Activated T-cell treated with anti-CD3 and anti-CD28 coated beads, Interleukin-2, amount 50 U/mL, for 48 hours (primary cell): ENCODE data around the gene JAM3.

Experiments used
- DNase-seq, 2 experiments: peaks; one replicate each; pipeline ENCODE4 v3.0.0-alpha.2; 2020

Gene JAM3

DNA sequence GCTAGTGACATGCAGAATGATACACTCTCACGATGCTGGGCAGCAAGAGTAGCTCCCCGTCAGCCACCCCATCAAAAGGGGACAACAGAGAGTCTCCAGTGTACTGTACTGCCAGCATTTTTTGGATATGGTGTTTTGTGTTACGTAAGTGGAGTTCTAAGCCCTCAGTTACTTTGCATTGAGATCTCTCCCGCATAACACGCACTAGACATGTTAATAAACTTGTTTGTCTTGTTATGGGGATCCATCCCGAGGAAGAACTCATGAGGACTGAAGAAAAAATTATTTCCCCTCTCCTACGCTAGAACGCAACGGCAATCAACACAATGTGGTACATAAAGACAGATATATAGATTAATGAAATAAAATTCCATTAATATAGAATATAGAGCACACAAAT, 130.7 kb downstream of the JAM3 start:
- no peak for DNase-seq

GRCh38 chr11:134200688-134201087, 131.8 kb downstream of the JAM3 start:
- no peak for DNase-seq
